Progenitor cell of endocrine pancreas (in vitro differentiated cells): ENCODE measurements around the gene SMG1. TPM values are rescaled to one million over a fixed set of nuclear protein-coding genes. Genes with fewer than 3 reads are reported as not detected.

Experiments used
- DNase-seq: peaks from one replicate; pipeline ENCODE4 v3.0.0; 2021; ENCODE audit warnings: low spot score; ENCODE audit not compliant: unreplicated experiment
- H3K27ac Mint-ChIP-seq: 2 replicates; pipeline ENCODE4 v1.8.0; 2021; ENCODE audit warnings: mild to moderate bottlenecking, moderate library complexity, mixed read lengths
- H3K27me3 Mint-ChIP-seq: 2 replicates; pipeline ENCODE4 v1.8.0; 2021; ENCODE audit warnings: mixed read lengths
- H3K36me3 Mint-ChIP-seq: 2 replicates; pipeline ENCODE4 v1.8.0; 2022; ENCODE audit warnings: mixed read lengths; ENCODE audit not compliant: insufficient read depth
- H3K4me1 Mint-ChIP-seq: 2 replicates; pipeline ENCODE4 v1.8.0; 2021; ENCODE audit warnings: low read depth, mixed read lengths
- H3K4me3 Mint-ChIP-seq: 2 replicates; pipeline ENCODE4 v1.8.0; 2021; ENCODE audit warnings: low read depth, mild to moderate bottlenecking, moderate library complexity, mixed read lengths
- H3K9me3 Mint-ChIP-seq: 2 replicates; pipeline ENCODE4 v1.8.0; 2021; ENCODE audit warnings: low read depth, mixed read lengths
- CTCF ChIP-seq: fragments of 200-600 bp; sonication (generic); IDR thresholded peaks from one replicate; pipeline ENCODE4 v1.5.0; 2021; ENCODE audit warnings: antibody characterized with exemption, mild to moderate bottlenecking; ENCODE audit not compliant: unreplicated experiment
- total RNA-seq: library from RNA; stranded (reverse); gene quantifications from 2 replicates; pipeline ENCODE4 v1.2.1, GENCODE V29; 2021

The SMG1 gene
- total RNA-seq, 1 donor from 2014 or later, result 113 TPM

DNA sequence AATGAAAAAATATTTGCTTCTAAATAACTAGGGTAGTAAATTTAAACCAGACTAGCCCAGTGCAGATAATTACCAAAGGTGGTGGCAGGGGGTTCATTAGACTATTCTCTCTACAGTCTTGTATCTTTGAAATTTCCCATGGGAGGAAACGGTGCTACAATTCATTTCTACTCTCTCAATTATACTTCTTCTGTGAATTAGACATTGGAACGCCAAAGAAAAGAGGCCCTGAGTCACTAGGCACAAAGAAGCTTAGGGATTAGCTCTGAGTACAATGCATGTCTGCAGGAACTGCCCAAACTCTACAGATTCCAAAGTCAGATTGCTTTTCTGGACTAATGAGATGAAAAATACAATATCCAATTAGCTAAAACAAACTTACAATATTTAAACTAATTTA lies 94.2 kb downstream of the SMG1 start:
- no peak overlapping the region for H3K4me3 Mint-ChIP-seq
- H3K27me3 Mint-ChIP-seq, result no peaks in the 10 kb centered on the region
- no peaks in the 10 kb centered on the region for H3K4me1 Mint-ChIP-seq
- peaks cover 42% of the 10 kb centered on the region for H3K36me3 Mint-ChIP-seq
- H3K27ac Mint-ChIP-seq, result no peak overlapping the region
- no peak for TF ChIP-seq CTCF
- no peak for DNase-seq
- H3K9me3 Mint-ChIP-seq, result no peaks in the 10 kb centered on the region

GRCh38 chr16:18829251-18829650 lies 97.0 kb downstream of the SMG1 start:
- H3K27me3 Mint-ChIP-seq, result no peaks in the 10 kb centered on the region
- H3K9me3 Mint-ChIP-seq, result no peaks in the 10 kb centered on the region
- no peak for DNase-seq
- H3K4me1 Mint-ChIP-seq, result no peaks in the 10 kb centered on the region
- H3K4me3 Mint-ChIP-seq, result no peak overlapping the region
- no peak for TF ChIP-seq CTCF
- H3K27ac Mint-ChIP-seq, result no peak overlapping the region
- H3K36me3 Mint-ChIP-seq, result peaks cover 26% of the 10 kb centered on the region

GRCh38 chr16:18827890-18828289 lies 98.3 kb downstream of the SMG1 start:
- no peak overlapping the region for H3K27ac Mint-ChIP-seq

GRCh38 chr16:18816286-18816685 lies 109.9 kb downstream of the SMG1 start:
- no peak for DNase-seq
- no peak overlapping the region for H3K27ac Mint-ChIP-seq

More at GRCh38 chr16:18827890-18828289, 98.3 kb downstream of the SMG1 start:
- Mint-ChIP-seq H3K27me3 (no peaks in the 10 kb centered on the region), H3K4me3 (no peak overlapping the region), H3K36me3 (peaks cover 19% of the 10 kb centered on the region), H3K9me3 (no peaks in the 10 kb centered on the region), H3K4me1 (no peaks in the 10 kb centered on the region)
- no peak for DNase-seq
- TF ChIP-seq CTCF, result no peak

DNA sequence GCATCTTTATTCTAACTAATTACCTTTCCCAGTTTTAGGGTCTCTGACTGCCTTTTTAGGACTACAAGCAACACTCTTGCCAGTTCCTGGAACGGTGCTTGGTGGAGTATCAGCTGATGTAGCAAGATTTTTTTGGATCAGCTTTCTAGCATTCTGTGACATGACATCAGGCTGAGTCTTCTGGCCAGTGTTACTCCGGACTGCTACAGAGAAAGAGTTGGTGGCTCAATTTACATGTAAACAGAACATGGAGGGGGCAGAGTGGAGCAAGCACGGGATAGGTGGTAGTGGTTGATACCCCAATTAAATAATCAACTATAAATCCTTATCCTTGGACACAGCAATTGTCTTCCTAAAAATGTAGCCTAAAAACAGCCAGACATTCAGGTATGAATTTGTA lies 114.3 kb downstream of the SMG1 start:
- no peaks in the 10 kb centered on the region for H3K9me3 Mint-ChIP-seq
- H3K4me1 Mint-ChIP-seq, result no peaks in the 10 kb centered on the region
- peaks cover 36% of the 10 kb centered on the region for H3K36me3 Mint-ChIP-seq
- H3K27me3 Mint-ChIP-seq, result no peaks in the 10 kb centered on the region
- TF ChIP-seq CTCF, result no peak
- DNase-seq, result no peak
- no peak overlapping the region for H3K4me3 Mint-ChIP-seq
- no peak overlapping the region for H3K27ac Mint-ChIP-seq

More at GRCh38 chr16:18816286-18816685, 109.9 kb downstream of the SMG1 start:
- H3K9me3 Mint-ChIP-seq, result no peaks in the 10 kb centered on the region
- no peaks in the 10 kb centered on the region for H3K4me1 Mint-ChIP-seq
- H3K4me3 Mint-ChIP-seq, result no peak overlapping the region
- no peaks in the 10 kb centered on the region for H3K27me3 Mint-ChIP-seq
- no peak for TF ChIP-seq CTCF
- peaks cover 27% of the 10 kb centered on the region for H3K36me3 Mint-ChIP-seq
